HCT116 (cell line): ENCODE results near the gene UVRAG. TPM values are rescaled to one million over a fixed set of nuclear protein-coding genes. Genes with fewer than 3 reads are reported as not detected.

Source experiments
- ATAC-seq: fragments of 200-7000 bp; cut with Tn5 transposase; 2 replicates; pipeline ENCODE4 v1.9.1; 2020; ENCODE audit warnings: mild to moderate bottlenecking, moderate library complexity
- BruUV-seq: library from RNA; stranded (reverse); fragments of 400-500 nt; replicated peaks from 2 replicates; lab custom pipeline; 2021; lab: Mats Ljungman, UMichigan
- CTCF ChIA-PET: fragments of 300-600 bp; sonication (Branson Sonifier 250); formaldehyde crosslinking; loops from one replicate; lab custom pipeline; 2021; ENCODE audit warnings: antibody characterized with exemption; lab: Charles Lee
- POLR2A ChIA-PET: fragments of 300-600, 350-600 bp; sonication (Branson Sonifier 250); formaldehyde crosslinking; loops from one replicate; lab custom pipeline; 2021; ENCODE audit warnings: antibody characterized with exemption; lab: Charles Lee
- RAD21 ChIA-PET, 2 experiments: fragments of 300-600 bp; sonication (Branson Sonifier 250); formaldehyde crosslinking; loops; one replicate each; lab custom pipeline; 2023; ENCODE audit warnings: low total read pairs in 2 of 2; ENCODE audit not compliant: uncharacterized antibody in 2 of 2, unreplicated experiment in 2 of 2, low non-redundant PET in 1 of 2; lab: Charles Lee
- DNase-seq: peaks from one replicate; pipeline ENCODE4 v3.0.0-alpha.2; 2010; ENCODE audit warnings: low read depth, low spot score
- H2AFZ ChIP-seq: fragments of 200-600 bp; shearing (Covaris generic), sonication (generic); 2 replicates; pipeline ENCODE4 v1.6.1; 2017; ENCODE audit warnings: low read depth, mixed run types, mixed read lengths, antibody characterized with exemption, low read length; ENCODE audit not compliant: poor library complexity, severe bottlenecking
- H3K27ac ChIP-seq: 2 replicates; pipeline ENCODE4 v1.5.1; 2012; ENCODE audit warnings: low read depth, low read length
- H3K27me3 ChIP-seq: fragments of 200-600 bp; sonication (generic); 2 replicates; pipeline ENCODE4 v1.6.1; 2016; ENCODE audit warnings: mixed run types, low read length, mixed read lengths; ENCODE audit not compliant: insufficient read depth
- H3K36me3 ChIP-seq, 2 experiments: fragments of 200-500 bp in 1 of 2; fragments of 200-600 bp in 1 of 2; sonication (Bioruptor generic) in 1 of 2; sonication (generic) in 1 of 2; 2 replicates each; pipeline versions ENCODE4 v1.5.1 to v1.6.1; 2014 to 2016; ENCODE audit warnings: low read length in 2 of 2, inconsistent platforms in 1 of 2, mixed read lengths in 1 of 2, mixed run types in 1 of 2; ENCODE audit not compliant: insufficient read depth in 2 of 2, control insufficient read depth in 1 of 2
- H3K4me1 ChIP-seq, 2 experiments: fragments of 200-600 bp in 1 of 2; sonication (generic) in 1 of 2; 2 replicates each; pipeline versions ENCODE4 v1.5.1 to v1.6.1; 2012 to 2017; ENCODE audit warnings: low read length in 2 of 2, inconsistent platforms in 1 of 2, mild to moderate bottlenecking in 1 of 2, mixed read lengths in 1 of 2, mixed run types in 1 of 2, moderate library complexity in 1 of 2; ENCODE audit not compliant: insufficient read depth in 2 of 2, control insufficient read depth in 1 of 2
- H3K4me2 ChIP-seq: fragments of 200-600 bp; sonication (generic); 2 replicates; pipeline ENCODE4 v1.6.1; 2017; ENCODE audit warnings: mixed run types, low read length, mixed read lengths
- H3K4me3 ChIP-seq, 2 experiments: fragments of 200-600 bp in 1 of 2; sonication (generic) in 1 of 2; replicated peaks in 1 of 2; 2 replicates each; pipeline ENCODE4 v1.5.1; 2011 to 2016; ENCODE audit warnings: low read length in 2 of 2, control low read depth in 1 of 2, low read depth in 1 of 2, mild to moderate bottlenecking in 1 of 2, mixed read lengths in 1 of 2, mixed run types in 1 of 2
- H3K79me2 ChIP-seq: fragments of 200-600 bp; sonication (generic); 2 replicates; pipeline ENCODE4 v1.6.1; 2017; ENCODE audit warnings: mild to moderate bottlenecking, mixed run types, low read length, moderate library complexity, mixed read lengths; ENCODE audit not compliant: insufficient read depth
- H3K9ac ChIP-seq: fragments of 200-600 bp; sonication (generic); 2 replicates; pipeline ENCODE4 v1.6.1; 2016; ENCODE audit warnings: low read length, mixed read lengths
- H3K9me2 ChIP-seq: fragments of 200-600 bp; sonication (generic), shearing (Covaris generic); 2 replicates; pipeline ENCODE4 v1.6.1; 2017; ENCODE audit warnings: mixed run types, mild to moderate bottlenecking, moderate library complexity; ENCODE audit not compliant: insufficient read depth
- H3K9me3 ChIP-seq, 2 experiments: fragments of 200-500 bp in 1 of 2; fragments of 200-600 bp in 1 of 2; sonication (Bioruptor generic) in 1 of 2; sonication (generic) in 1 of 2; 2 replicates each; pipeline ENCODE4 v1.6.1; 2014 to 2017; ENCODE audit warnings: low read length in 2 of 2, mixed read lengths in 2 of 2, inconsistent platforms in 1 of 2, low read depth in 1 of 2, mild to moderate bottlenecking in 1 of 2, mixed run types in 1 of 2, moderate library complexity in 1 of 2; ENCODE audit not compliant: control insufficient read depth in 1 of 2, insufficient read depth in 1 of 2
- H4K20me1 ChIP-seq: fragments of 200-600 bp; sonication (generic), shearing (Covaris generic); 2 replicates; pipeline ENCODE4 v1.6.1; 2017; ENCODE audit warnings: mixed run types, mild to moderate bottlenecking, moderate library complexity; ENCODE audit not compliant: insufficient read depth
- ATF3 ChIP-seq: IDR thresholded peaks from 2 replicates; pipeline ENCODE4 v1.6.1; 2012
- CTCF ChIP-seq, 3 experiments: fragments of 200-600 bp in 1 of 3; sonication (generic) in 1 of 3; IDR thresholded peaks in 2 of 3; conservative IDR thresholded peaks in 1 of 3; 2 replicates each; pipeline ENCODE4 v1.5.1; 2012 to 2017; ENCODE audit warnings: low read depth in 2 of 3, low read length in 2 of 3, antibody characterized with exemption in 1 of 3, borderline replicate concordance in 1 of 3, control low read depth in 1 of 3, mild to moderate bottlenecking in 1 of 3, mixed read lengths in 1 of 3, mixed run types in 1 of 3, moderate library complexity in 1 of 3; ENCODE audit not compliant: insufficient read depth in 1 of 3
- EZH2 ChIP-seq: fragments of 200-600 bp; sonication (generic); IDR thresholded peaks from 2 replicates; pipeline ENCODE4 v1.6.1; 2017; ENCODE audit warnings: antibody characterized with exemption, mixed run types
- EZH2phosphoT487 ChIP-seq: fragments of 200-600 bp; IDR thresholded peaks from 2 replicates; pipeline ENCODE4 v1.6.1; 2018; ENCODE audit warnings: antibody characterized with exemption, borderline replicate concordance
- MAX ChIP-seq: IDR thresholded peaks from 2 replicates; pipeline ENCODE4 v1.6.1; 2012
- POLR2A ChIP-seq: IDR thresholded peaks from 2 replicates; pipeline ENCODE4 v1.7.0; 2011; ENCODE audit warnings: borderline replicate concordance; ENCODE audit not compliant: insufficient read depth, insufficient read length; ENCODE audit errors: extremely low read depth
- POLR2AphosphoS5 ChIP-seq: IDR thresholded peaks from 2 replicates; pipeline ENCODE4 v1.6.1; 2011; ENCODE audit warnings: mild to moderate bottlenecking, low read depth, low read length, moderate library complexity
- SIN3A ChIP-seq: IDR thresholded peaks from 2 replicates; pipeline ENCODE4 v1.6.1; 2012; ENCODE audit warnings: low read depth
- SP1 ChIP-seq: IDR thresholded peaks from 2 replicates; pipeline ENCODE4 v1.6.1; 2012; ENCODE audit warnings: low read depth
- SRF ChIP-seq: IDR thresholded peaks from 2 replicates; pipeline ENCODE4 v1.6.1; 2012; ENCODE audit warnings: low read depth
- YY1 ChIP-seq: IDR thresholded peaks from 2 replicates; pipeline ENCODE4 v1.6.1; 2011; ENCODE audit warnings: low read length, low read depth, moderate library complexity, mild to moderate bottlenecking; ENCODE audit not compliant: insufficient replicate concordance; ENCODE audit errors: extremely low read depth
- intact Hi-C: fragments of 100-400 bp; cut with micrococcal nuclease; formaldehyde crosslinking; loops from 2 replicates; pipeline ENCODE4 v1.10.0; 2022
- total RNA-seq: library from RNA; stranded (reverse); gene quantifications from one replicate; pipeline ENCODE4 v1.2.1, GENCODE V29; 2021; ENCODE audit not compliant: unreplicated experiment

UVRAG gene
- total RNA-seq, 1 experiment from 2014 or later = 12.3 TPM

DNA sequence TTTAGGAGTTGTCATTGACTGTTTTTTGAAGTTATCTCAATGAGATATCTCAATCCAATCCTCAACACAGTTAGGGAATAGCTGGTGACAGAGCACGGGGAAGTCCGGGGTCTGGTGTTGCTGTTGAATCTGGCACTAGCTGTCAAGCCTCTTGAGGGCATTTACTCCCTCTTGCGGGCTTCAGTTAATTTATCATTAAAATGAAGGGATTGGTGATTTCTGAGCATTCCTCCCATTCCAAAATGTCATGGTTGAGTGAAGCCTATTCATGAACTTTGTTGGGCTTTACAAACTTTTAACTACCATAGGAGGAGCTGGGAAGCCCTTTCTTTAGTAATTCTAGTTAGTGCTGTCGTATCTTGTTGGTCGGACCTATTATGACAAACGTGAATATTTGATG is 40.2 kb downstream of the UVRAG start:
- H3K27me3 ChIP-seq = no peaks in the 10 kb centered on the region
- no peak overlapping the region for H3K9ac ChIP-seq
- no peaks in the 10 kb centered on the region for H3K4me1 ChIP-seq
- H3K9me3 ChIP-seq = no peaks in the 10 kb centered on the region
- H4K20me1 ChIP-seq = no peaks in the 10 kb centered on the region
- H3K27ac ChIP-seq = no peak overlapping the region
- H2AFZ ChIP-seq = no peak overlapping the region
- no TSS peak for BruUV-seq
- H3K36me3 ChIP-seq = no peaks in the 10 kb centered on the region
- TF ChIP-seq EZH2 = no peak
- TF ChIP-seq SIN3A = no peak
- no peak for TF ChIP-seq SP1
- TF ChIP-seq YY1 = no peak
- TF ChIP-seq MAX = no peak
- no peak for TF ChIP-seq POLR2AphosphoS5
- TF ChIP-seq SRF = no peak
- TF ChIP-seq ATF3 = no peak
- TF ChIP-seq EZH2phosphoT487 = no peak
- no peak overlapping the region for H3K4me3 ChIP-seq
- ATAC-seq (no peak), DNase-seq (no peak)
- no peak overlapping the region for H3K4me2 ChIP-seq
- RAD21 ChIA-PET = no interaction called here
- POLR2A ChIA-PET = interaction anchor here (1.2 kb wide), 1 partner anchor 26 kb away, joined by 3 read pairs; no protein-coding TSS in a partner anchor
- intact Hi-C loops = no loop called here
- CTCF ChIA-PET = no interaction called here
- 0 out of 2 replicates have a peak, but pooled peaks cover 8% of the 10 kb centered on the region for H3K79me2 ChIP-seq
- H3K9me2 ChIP-seq = no peaks in the 10 kb centered on the region

GRCh38 chr11:75856912-75857311 is 41.9 kb downstream of the UVRAG start:
- intact Hi-C loops = no loop called here
- Histone ChIP-seq H3K27me3 (no peaks in the 10 kb centered on the region), H3K79me2 (no peaks in the 10 kb centered on the region), H3K4me2 (no peak overlapping the region)
- no TSS peak for BruUV-seq
- TF ChIP-seq POLR2AphosphoS5 (no peak), YY1 (no peak), SRF (no peak), POLR2A (no peak), EZH2phosphoT487 (no peak), CTCF (IDR thresholded peaks at IDR 0.05 in 2 of 3, conservative IDR thresholded peaks at IDR 0.05 in 1 of 3; ENCODE audit: borderline replicate concordance in 1 of 3, insufficient read depth in 1 of 3, low read depth in 2 of 3, low read length in 2 of 3) (no peak)
- TF ChIP-seq, all 23 proteins: peak for 0
- POLR2A ChIA-PET = no interaction called here
- Histone ChIP-seq H3K36me3 (no peaks in the 10 kb centered on the region), H3K9me3 (no peaks in the 10 kb centered on the region), H3K27ac (no peak overlapping the region), H3K9me2 (no peaks in the 10 kb centered on the region), H3K9ac (no peak overlapping the region), H4K20me1 (no peaks in the 10 kb centered on the region), H2AFZ (no peak overlapping the region), H3K4me1 (no peaks in the 10 kb centered on the region), H3K4me3 (no peak overlapping the region)
- ATAC-seq = no peak
- DNase-seq = no peak
- RAD21 ChIA-PET = no interaction called here
- CTCF ChIA-PET = interaction anchor here (0.7 kb wide), 1 partner anchor 11 kb away, joined by 3 read pairs; no protein-coding TSS in a partner anchor
